GM13976 (cell line): ENCODE data around the gene SMG9.

ENCODE experiments used
- DNase-seq: peaks from one replicate; pipeline ENCODE4 v3.0.0; 2012; ENCODE audit warnings: low spot score
- CTCF ChIP-seq: IDR thresholded peaks from 2 replicates; pipeline ENCODE4 v1.5.1; 2012; ENCODE audit warnings: borderline replicate concordance, mild to moderate bottlenecking; ENCODE audit not compliant: insufficient read depth; ENCODE audit errors: extremely low read depth, missing control alignments, control extremely low read depth
- in situ Hi-C: fragments of 300-500 bp; cut with MboI; formaldehyde crosslinking; loops from one replicate; pipeline ENCODE4 v1.12.0; 2022; ENCODE audit warnings: low sequenced_read_pairs, mixed read lengths, inconsistent platforms; ENCODE audit not compliant: unreplicated experiment

The SMG9 gene

GRCh38 chr19:43749152-43749551 lies 5.6 kb downstream of the SMG9 start:
- in situ Hi-C loops = loop anchor here (5.0 kb wide), 1 partner anchor 33 kb away; the partner anchor contains the start of gene KCNN4
- no peak for TF ChIP-seq CTCF
- no peak for DNase-seq

- DNase-seq = no peak
- no peak for TF ChIP-seq CTCF
- in situ Hi-C loops = loop anchor here (5.0 kb wide), 1 partner anchor 34 kb away; the partner anchor contains the start of gene KCNN4
Measured at GRCh38 chr19:43748685-43749084, 6.1 kb downstream of the SMG9 start.

GRCh38 chr19:43748205-43748594 lies 6.6 kb downstream of the SMG9 start:
- no peak for DNase-seq
- in situ Hi-C loops = loop anchor here (5.0 kb wide), 1 partner anchor 34 kb away; the partner anchor contains the start of gene KCNN4
- no peak for TF ChIP-seq CTCF

GRCh38 chr19:43747557-43748204 lies 7.1 kb downstream of the SMG9 start:
- in situ Hi-C loops = loop anchor here (5.0 kb wide), 1 partner anchor 35 kb away; the partner anchor contains the start of gene KCNN4
- DNase-seq = peak; percentile 69
- no peak for TF ChIP-seq CTCF

- DNase-seq = no peak
- TF ChIP-seq CTCF = no peak
- in situ Hi-C loops = no loop called here
Measured at GRCh38 chr19:43743059-43743458, 11.7 kb downstream of the SMG9 start.

GRCh38 chr19:43741075-43741825 lies 13.5 kb downstream of the SMG9 start:
- TF ChIP-seq CTCF = no peak
- in situ Hi-C loops = no loop called here
- DNase-seq = no peak
